Activated naive CD8-positive, alpha-beta T cell treated with anti-CD3 and anti-CD28 coated beads, Interleukin-2, amount 10 ng/mL, durations not matched to agents 7 days and 5 days (primary cell): ENCODE results near the gene CREB5. TPM values are rescaled to one million over a fixed set of nuclear protein-coding genes. Genes with fewer than 3 reads are reported as not detected.

ENCODE experiments used
- ATAC-seq: fragments of 150-1000 bp; cut with Tn5 transposase; one replicate; pipeline ENCODE4 v1.10.0; 2021; ENCODE audit warnings: low read depth, moderate library complexity
- POLR2A ChIA-PET: fragments of 350-600 bp; sonication (Branson Sonifier 250); formaldehyde crosslinking; loops from one replicate; lab custom pipeline; 2021; ENCODE audit warnings: antibody characterized with exemption; lab: Charles Lee
- DNase-seq: peaks from one replicate; pipeline ENCODE4 v3.0.0; 2021
- H3K27ac Mint-ChIP-seq: one replicate; pipeline ENCODE4 v1.8.0; 2022; ENCODE audit warnings: mild to moderate bottlenecking, mixed read lengths
- H3K27me3 Mint-ChIP-seq: one replicate; pipeline ENCODE4 v1.8.0; 2022; ENCODE audit warnings: mild to moderate bottlenecking, moderate library complexity, mixed read lengths
- H3K36me3 Mint-ChIP-seq: one replicate; pipeline ENCODE4 v1.8.0; 2021; ENCODE audit warnings: mild to moderate bottlenecking, mixed read lengths
- H3K4me1 Mint-ChIP-seq: one replicate; pipeline ENCODE4 v1.8.0; 2021; ENCODE audit warnings: mixed read lengths
- H3K4me3 Mint-ChIP-seq: one replicate; pipeline ENCODE4 v1.8.0; 2022; ENCODE audit warnings: mild to moderate bottlenecking, moderate library complexity, mixed read lengths
- H3K9me3 Mint-ChIP-seq: one replicate; pipeline ENCODE4 v1.8.0; 2021; ENCODE audit warnings: mixed read lengths
- total RNA-seq, 2 experiments: library from RNA; stranded (reverse); gene quantifications; one replicate each; pipeline ENCODE4 v1.2.3, GENCODE V29; 2021

Gene CREB5
- total RNA-seq, 2 experiments from 2014 or later: not detected

DNA sequence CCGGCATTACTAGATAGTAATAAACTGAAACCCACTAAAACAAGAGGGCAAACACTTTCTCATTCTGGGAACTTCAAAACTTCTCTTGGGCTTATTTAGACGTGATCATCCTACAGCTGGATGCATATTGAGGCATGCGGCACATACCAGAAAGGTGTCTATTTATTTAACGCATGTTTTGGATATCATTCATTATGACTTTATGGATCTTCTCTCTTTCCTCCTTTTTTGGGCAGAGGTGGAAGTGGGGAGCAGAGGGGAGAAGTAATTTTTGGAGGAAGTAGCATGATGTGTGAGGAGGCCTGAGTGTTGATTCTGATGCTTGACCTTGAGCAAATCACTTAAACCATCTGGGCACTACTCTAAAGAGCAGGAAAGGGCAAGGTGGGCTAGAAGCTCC, 275.2 kb downstream of the CREB5 start:
- Mint-ChIP-seq H3K27ac (no peak overlapping the region), H3K27me3 (peaks cover 13% of the 10 kb centered on the region)

DNA sequence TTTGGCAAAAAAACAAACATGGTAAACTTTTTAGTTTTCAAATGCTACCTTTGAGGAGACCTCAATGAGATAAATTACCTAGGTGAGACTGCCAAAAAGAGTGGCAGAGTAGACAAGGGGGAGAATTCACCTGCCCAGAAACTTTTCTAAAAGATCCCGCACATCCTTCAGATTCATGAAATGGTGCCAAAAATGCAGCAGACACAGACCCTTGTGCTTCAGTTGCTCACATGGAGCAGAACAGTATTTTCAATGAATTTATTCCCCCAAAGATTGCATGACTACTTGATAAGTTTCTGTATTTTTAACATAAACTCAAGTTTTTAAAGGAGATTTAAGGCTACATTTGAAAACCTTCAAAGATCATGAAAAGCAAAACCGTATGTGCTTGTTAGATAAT, 275.9 kb downstream of the CREB5 start:
- Mint-ChIP-seq H3K4me1 (no peaks in the 10 kb centered on the region), H3K4me3 (no peak overlapping the region), H3K27ac (no peak overlapping the region), H3K9me3 (peaks cover 2% of the 10 kb centered on the region), H3K36me3 (no peaks in the 10 kb centered on the region), H3K27me3 (peaks cover 9% of the 10 kb centered on the region)
- POLR2A ChIA-PET: no interaction called here
- DNase-seq (no peak), ATAC-seq (no peak)

More for the DNA sequence above, 275.2 kb downstream of the CREB5 start:
- ATAC-seq (no peak), DNase-seq (no peak)
- Mint-ChIP-seq H3K36me3 (no peaks in the 10 kb centered on the region), H3K9me3 (no peaks in the 10 kb centered on the region), H3K4me1 (no peaks in the 10 kb centered on the region), H3K4me3 (no peak overlapping the region)
- POLR2A ChIA-PET: no interaction called here

DNA sequence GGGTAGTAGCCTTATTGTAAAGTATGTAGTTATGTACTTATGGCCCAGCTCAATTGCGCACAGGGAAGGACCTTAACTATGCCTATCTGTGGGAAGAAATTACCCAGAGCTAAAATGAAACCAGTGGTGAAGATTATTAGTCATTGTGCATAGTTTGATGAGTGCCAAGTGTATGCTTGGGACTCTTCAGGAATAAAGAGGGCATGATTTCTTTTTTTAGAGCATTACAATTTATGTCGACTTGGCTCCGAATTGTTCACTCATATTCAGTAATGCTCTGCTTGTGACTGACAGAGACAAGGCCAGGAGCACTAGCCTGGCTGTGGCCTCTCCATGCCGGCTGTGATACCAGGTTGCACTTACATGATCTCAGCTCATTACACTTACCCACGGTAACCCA, 276.3 kb downstream of the CREB5 start:
- ATAC-seq: no peak
- POLR2A ChIA-PET: no interaction called here
- DNase-seq: no peak
- no peak overlapping the region for H3K4me3 Mint-ChIP-seq
- peaks cover 9% of the 10 kb centered on the region for H3K27me3 Mint-ChIP-seq
- H3K4me1 Mint-ChIP-seq: peaks cover under 1% of the 10 kb centered on the region
- no peaks in the 10 kb centered on the region for H3K36me3 Mint-ChIP-seq
- H3K9me3 Mint-ChIP-seq: peaks cover 2% of the 10 kb centered on the region
- no peak overlapping the region for H3K27ac Mint-ChIP-seq

DNA sequence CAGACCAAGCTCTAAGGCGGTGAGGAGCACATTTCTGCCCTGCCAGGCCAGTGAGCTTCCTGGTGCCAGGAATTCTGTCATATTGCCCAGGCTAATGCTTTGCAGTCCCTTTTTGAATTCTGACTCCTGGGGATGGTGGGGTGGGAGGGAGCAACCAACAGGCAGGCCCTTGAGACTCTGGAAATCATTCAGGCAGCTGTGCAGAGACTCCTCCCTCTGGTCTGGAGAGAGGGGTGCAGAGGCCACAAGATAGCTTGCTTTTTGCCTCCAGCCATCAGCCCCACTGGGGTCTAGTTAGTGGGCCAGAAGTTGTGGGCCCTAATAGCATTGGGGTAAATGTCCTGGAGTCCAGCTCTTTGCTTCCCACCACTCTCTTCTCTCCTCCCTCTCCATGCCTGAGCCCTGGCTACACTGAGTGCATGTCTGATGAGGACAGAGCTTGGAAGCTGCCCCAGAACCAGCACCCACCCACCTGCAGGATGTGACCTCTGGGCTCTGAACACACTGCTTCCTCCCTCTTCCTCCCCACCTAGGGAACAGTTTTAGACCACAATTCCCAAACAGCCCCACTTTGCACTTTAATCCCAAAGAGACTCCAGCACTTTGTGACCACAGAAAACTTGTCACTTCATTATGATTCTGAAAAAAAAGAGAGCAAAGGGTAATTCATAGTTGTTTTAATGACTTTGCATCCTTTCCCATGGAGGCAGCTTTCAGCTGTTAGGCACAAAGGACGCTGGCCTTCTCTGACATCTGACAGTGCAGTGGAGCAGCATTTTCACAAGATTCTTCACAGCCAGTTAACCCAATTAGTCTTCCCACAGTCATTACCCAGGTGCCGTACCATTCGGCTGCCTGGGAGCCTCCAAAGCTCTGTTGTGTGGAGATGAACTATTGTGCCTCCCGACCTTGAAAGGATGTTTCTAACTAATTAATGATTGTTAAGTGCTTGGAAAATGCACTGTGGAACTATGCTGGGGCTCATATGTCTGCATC, 283.3 kb downstream of the CREB5 start:
- DNase-seq (no peak), ATAC-seq (no peak)
- Mint-ChIP-seq H3K9me3 (peaks cover 2% of the 10 kb centered on the region), H3K36me3 (no peaks in the 10 kb centered on the region), H3K27me3 (no peaks in the 10 kb centered on the region), H3K27ac (no peak overlapping the region), H3K4me3 (no peak overlapping the region), H3K4me1 (peaks cover 11% of the 10 kb centered on the region)
- POLR2A ChIA-PET: no interaction called here

DNA sequence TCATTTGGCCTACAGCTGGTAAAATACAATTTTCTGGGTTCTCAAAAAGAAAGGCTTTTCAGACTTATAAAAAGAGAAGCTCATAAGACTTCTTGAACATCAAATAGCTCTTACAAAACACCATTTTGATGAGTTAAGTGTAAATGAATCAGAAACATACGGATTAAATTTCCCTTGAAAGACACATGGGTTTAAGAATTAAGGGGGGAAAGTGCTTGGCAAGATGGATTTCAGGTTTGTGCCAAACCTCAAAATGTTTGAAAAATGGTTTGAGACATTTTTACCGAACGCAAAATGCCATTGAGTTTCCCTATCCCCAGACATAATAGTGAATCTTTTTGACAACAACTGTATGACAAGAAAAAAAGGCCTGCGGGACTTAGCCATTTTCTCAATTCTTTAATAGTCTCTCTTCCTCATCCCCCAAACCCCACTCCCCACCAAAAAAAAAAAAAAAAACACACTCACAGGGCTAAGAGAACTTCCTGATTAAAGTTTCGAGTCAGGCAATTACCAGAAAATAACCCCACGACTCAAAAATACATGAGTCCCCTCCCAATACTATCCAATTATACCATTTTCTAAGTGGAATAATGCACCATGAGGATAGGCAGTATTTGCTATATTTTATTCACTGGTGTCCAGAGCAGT, 285.7 kb downstream of the CREB5 start:
- H3K27ac Mint-ChIP-seq: no peak overlapping the region

DNA sequence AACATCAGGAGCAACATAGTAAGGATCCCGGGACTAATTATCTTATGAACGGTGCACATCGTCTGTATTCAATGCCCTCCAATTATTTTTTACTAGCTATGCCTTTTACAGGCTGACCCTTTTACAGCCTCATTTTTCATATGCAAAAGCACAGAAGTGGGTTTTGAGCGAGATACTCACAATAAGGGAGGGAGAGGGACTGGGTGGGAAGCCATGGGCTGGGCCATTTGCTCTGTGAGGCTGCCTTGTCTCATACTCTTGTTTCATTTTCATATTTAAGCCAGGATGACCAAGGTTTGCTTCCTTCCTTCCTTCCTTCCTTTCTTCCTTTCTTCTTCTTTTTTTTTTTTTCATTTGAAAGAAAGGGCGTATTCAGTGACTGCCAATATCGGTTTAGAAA, 286.5 kb downstream of the CREB5 start:
- Mint-ChIP-seq H3K27me3 (no peaks in the 10 kb centered on the region), H3K27ac (no peak overlapping the region), H3K36me3 (no peaks in the 10 kb centered on the region), H3K9me3 (no peaks in the 10 kb centered on the region), H3K4me1 (peaks cover 10% of the 10 kb centered on the region), H3K4me3 (no peak overlapping the region)
- POLR2A ChIA-PET: no interaction called here
- DNase-seq (no peak), ATAC-seq (no peak)

More for the DNA sequence above, 285.7 kb downstream of the CREB5 start:
- peaks cover 11% of the 10 kb centered on the region for H3K4me1 Mint-ChIP-seq
- H3K36me3 Mint-ChIP-seq: no peaks in the 10 kb centered on the region
- POLR2A ChIA-PET: no interaction called here
- DNase-seq (no peak), ATAC-seq (no peak)
- H3K9me3 Mint-ChIP-seq: no peaks in the 10 kb centered on the region
- no peaks in the 10 kb centered on the region for H3K27me3 Mint-ChIP-seq
- H3K4me3 Mint-ChIP-seq: no peak overlapping the region

DNA sequence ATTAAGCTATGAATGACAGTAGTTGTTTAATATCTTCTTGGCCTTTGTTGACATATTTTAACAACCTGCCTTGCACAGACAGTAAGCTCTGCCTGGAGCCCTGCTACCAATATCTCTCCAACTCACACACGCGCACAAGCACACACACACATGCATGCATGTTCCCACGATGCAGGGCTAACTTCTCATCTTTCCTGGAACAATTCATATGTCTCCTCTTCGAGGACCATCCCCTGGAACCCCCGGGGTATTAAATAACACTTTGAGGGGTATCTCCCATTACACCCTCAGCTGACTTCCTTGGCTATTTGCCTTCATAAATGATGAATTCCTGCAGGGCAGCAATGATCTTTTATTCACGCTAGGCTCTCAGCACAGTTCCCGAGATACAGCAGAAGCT, 287.8 kb downstream of the CREB5 start:
- H3K9me3 Mint-ChIP-seq: no peaks in the 10 kb centered on the region
- H3K27ac Mint-ChIP-seq: no peak overlapping the region
- DNase-seq (no peak), ATAC-seq (no peak)
- H3K36me3 Mint-ChIP-seq: no peaks in the 10 kb centered on the region
- peaks cover 6% of the 10 kb centered on the region for H3K4me1 Mint-ChIP-seq
- POLR2A ChIA-PET: no interaction called here
- no peaks in the 10 kb centered on the region for H3K27me3 Mint-ChIP-seq
- H3K4me3 Mint-ChIP-seq: no peak overlapping the region

DNA sequence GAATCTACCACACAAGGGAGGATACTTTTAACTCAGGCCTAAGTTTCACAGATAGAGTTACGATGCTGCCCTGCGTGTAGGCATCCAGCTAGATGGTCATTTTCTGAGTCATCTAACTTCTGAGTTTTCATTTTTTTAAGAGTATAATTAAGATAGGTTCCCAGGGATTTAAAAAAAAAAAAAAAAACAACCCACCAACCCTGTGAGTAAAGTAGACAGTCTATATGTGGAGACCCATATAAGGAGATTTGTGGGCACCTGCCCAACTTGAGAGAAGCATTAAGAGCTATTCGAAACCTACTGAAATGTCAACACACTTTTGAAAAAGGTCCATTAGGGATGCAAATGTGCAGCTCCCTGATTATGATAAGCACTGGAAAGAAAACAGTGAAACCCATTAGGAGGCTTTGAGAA, 288.5 kb downstream of the CREB5 start:
- H3K36me3 Mint-ChIP-seq: no peaks in the 10 kb centered on the region
- POLR2A ChIA-PET: no interaction called here
- H3K9me3 Mint-ChIP-seq: no peaks in the 10 kb centered on the region
- DNase-seq (no peak), ATAC-seq (no peak)
- no peak overlapping the region for H3K27ac Mint-ChIP-seq
- H3K4me1 Mint-ChIP-seq: peaks cover 4% of the 10 kb centered on the region
- no peaks in the 10 kb centered on the region for H3K27me3 Mint-ChIP-seq
- no peak overlapping the region for H3K4me3 Mint-ChIP-seq

DNA sequence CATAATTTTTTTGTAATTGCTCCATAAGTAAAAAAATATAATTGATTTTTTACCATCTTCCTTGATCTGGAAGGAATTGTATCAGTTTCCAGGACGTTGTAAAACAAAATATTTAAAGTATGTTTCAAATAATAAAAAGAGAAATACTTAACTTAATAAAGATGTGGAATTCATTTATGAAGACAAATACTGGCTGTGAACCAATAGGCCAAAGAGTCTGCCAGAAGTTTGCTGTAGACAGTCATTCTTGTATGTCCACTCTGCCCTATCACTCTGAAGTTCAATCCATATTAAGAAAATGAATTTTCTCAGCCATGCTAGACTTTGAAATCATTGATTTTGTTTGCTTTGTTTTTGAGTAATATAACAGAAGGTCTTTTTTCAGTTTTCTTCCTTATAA, 289.4 kb downstream of the CREB5 start:
- Mint-ChIP-seq H3K27me3 (peaks cover 2% of the 10 kb centered on the region), H3K4me1 (peaks cover 4% of the 10 kb centered on the region), H3K4me3 (no peak overlapping the region), H3K27ac (no peak overlapping the region), H3K9me3 (no peaks in the 10 kb centered on the region), H3K36me3 (no peaks in the 10 kb centered on the region)
- ATAC-seq (no peak), DNase-seq (no peak)
- POLR2A ChIA-PET: no interaction called here

DNA sequence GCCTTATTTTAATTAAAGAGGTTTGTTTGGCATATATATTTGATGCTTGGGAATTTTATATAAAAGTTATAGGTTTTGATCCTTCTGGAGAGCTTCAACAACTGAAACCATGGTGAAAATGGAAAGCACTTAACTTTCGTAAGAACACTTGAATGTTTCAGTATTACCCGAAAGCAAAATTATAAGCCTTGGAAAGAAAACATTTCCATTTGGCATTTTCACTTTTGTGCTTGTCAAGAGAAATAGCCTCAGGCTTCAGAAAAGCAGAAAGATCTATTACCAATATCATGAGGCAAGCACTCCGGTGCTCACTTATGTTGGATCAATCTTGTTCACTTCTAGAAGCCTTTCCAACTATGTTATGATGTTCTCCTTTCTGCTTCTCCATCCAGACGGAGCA, 289.9 kb downstream of the CREB5 start:
- H3K27me3 Mint-ChIP-seq: peaks cover 2% of the 10 kb centered on the region
- DNase-seq (no peak), ATAC-seq (no peak)
- no peak overlapping the region for H3K27ac Mint-ChIP-seq
- POLR2A ChIA-PET: no interaction called here
- H3K9me3 Mint-ChIP-seq: no peaks in the 10 kb centered on the region
- peaks cover 4% of the 10 kb centered on the region for H3K4me1 Mint-ChIP-seq
- H3K36me3 Mint-ChIP-seq: no peaks in the 10 kb centered on the region
- H3K4me3 Mint-ChIP-seq: no peak overlapping the region

DNA sequence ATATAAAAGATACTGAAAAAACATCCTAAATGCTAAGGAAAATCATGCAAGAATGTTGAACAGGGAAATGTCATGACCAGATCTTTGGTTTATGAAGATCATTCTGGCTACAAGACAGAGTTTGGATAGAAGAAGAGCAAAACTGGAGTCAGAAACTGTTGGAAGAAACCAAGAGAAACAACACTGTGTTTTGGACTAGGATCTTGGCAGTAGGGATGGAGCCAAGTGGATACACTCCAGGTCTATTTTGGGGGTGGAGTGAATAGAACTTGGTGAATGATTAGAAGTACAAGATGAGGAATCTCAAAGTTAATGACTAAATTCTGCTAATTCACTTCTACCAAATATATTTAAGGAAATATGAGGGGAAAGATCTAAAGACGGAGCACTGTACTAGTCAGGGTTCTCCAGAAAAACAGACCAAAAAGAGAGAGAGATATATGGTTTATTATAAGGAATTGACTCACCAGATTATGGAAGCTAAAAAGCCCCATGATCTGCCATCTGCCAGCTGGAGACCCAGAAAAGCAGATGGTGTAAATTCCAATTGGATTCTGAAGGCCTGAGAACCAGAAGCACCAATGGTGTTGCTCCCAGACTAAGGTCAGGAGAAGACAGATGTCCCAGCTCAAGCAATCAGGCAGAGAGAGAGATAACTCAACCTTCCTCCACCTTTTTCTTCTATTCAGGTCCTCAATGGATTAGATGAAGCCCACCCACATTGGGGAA, 290.9 kb downstream of the CREB5 start:
- H3K27ac Mint-ChIP-seq: no peak overlapping the region
- H3K9me3 Mint-ChIP-seq: no peaks in the 10 kb centered on the region
- peaks cover 4% of the 10 kb centered on the region for H3K4me1 Mint-ChIP-seq
- no peaks in the 10 kb centered on the region for H3K36me3 Mint-ChIP-seq
- DNase-seq: no peak
- H3K27me3 Mint-ChIP-seq: peaks cover 7% of the 10 kb centered on the region
- H3K4me3 Mint-ChIP-seq: no peak overlapping the region
- ATAC-seq: no peak
- POLR2A ChIA-PET: no interaction called here

DNA sequence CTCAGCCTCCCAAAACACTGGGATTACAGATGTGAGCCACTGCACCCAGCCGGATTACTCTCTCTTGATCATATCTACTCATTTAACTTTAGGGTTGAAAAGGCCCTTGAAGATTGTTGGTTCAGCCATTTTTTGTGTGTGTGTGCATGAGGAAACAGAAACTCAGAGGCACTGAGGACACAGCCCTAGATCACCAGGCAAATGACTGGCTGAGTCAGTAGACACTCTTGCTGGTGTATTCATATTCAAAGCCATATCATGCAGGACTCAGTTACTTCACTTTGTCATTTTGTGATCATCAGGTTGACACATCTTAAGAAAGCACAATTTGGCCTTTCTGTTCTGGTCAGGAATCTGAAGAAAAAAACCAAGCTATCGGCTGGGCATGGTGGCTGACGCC, 292.4 kb downstream of the CREB5 start:
- POLR2A ChIA-PET: no interaction called here
- Mint-ChIP-seq H3K4me1 (no peaks in the 10 kb centered on the region), H3K27ac (no peak overlapping the region), H3K36me3 (no peaks in the 10 kb centered on the region), H3K27me3 (peaks cover 7% of the 10 kb centered on the region), H3K9me3 (no peaks in the 10 kb centered on the region), H3K4me3 (no peak overlapping the region)
- no peak for ATAC-seq
- no peak for DNase-seq

DNA sequence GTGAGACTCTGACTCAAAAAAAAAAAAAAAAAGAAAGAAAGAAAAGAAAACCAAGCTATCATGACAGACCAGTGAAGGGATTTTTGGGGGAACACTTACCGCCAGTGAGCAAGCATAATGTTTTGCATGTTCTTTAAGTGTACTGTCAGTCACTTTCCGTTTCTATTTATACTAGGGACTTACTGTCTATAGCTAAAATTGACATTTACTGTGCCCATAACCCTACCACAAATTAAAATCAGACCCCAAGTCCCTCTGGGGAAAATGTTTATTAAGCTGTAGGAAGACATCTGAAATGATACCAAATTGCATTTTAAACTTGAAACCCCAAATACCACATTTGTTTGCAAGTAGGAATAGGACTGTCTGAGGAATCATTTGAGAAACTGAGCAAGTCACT, 293.0 kb downstream of the CREB5 start:
- no peak for ATAC-seq
- H3K4me3 Mint-ChIP-seq: no peak overlapping the region
- H3K4me1 Mint-ChIP-seq: no peaks in the 10 kb centered on the region
- H3K9me3 Mint-ChIP-seq: no peaks in the 10 kb centered on the region
- no peak overlapping the region for H3K27ac Mint-ChIP-seq
- DNase-seq: no peak
- POLR2A ChIA-PET: no interaction called here
- peaks cover 7% of the 10 kb centered on the region for H3K27me3 Mint-ChIP-seq
- no peaks in the 10 kb centered on the region for H3K36me3 Mint-ChIP-seq
